WI38 (cell line): ENCODE measurements around the gene KIF3B.

Experiments used
- H3K4me3 ChIP-seq: 2 replicates; pipeline ENCODE4 v1.5.1; 2011; ENCODE audit warnings: low read depth, mild to moderate bottlenecking, control low read depth, low read length
- TF ChIP-seq, protein P1 (sequence below): IDR thresholded peaks from 2 replicates; pipeline ENCODE4 v1.5.1; 2012; ENCODE audit warnings: low read depth, mild to moderate bottlenecking, control low read depth, low read length

KIF3B gene

DNA sequence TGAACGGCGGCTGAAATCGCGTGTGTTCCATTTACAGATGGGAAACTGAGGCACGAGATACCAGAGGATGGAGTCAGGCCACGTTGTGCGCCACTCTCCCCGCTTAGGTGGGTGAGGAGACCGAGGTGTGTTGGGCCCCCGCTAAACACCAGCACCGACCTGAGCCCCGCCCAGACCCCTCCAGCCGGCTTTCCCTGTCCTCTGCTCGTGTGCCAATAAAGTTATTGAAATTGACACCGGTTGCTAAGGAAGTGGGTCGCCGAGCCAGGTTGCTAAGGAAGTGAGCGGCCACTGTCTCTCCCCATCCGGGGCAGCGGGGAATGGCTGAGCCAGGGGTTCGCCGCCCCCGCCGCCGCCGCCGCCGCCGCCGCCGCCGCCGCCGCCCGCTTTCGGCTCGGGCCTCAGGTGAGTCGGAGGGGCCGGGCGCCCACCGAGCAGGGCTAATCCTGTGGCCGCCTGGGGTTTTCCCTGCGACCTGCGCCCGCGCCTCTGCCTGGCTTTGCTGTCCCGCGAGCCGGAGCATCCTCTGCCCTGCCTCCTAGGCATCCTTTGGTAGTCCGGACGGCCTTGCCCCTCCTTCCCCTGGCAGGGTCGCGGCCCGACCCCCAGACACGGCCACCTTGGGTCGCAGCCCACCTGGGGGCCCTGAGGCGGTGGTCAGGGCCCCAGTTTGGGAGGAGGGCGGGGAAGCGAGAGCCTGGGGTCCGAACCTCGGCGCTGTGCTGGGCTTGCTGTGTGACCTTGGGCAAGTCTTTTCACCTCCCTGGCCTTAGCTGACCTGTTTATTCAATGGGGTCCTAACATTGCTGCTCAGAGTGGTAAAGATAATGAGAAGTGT lies at the start of gene KIF3B:
Gene KIF3B, plus strand, starts transcription at position 291 of the 838 bp plus-strand sequence. CDS start 32,127 bp downstream, outside the sequence.
- TF ChIP-seq, protein P1, sequence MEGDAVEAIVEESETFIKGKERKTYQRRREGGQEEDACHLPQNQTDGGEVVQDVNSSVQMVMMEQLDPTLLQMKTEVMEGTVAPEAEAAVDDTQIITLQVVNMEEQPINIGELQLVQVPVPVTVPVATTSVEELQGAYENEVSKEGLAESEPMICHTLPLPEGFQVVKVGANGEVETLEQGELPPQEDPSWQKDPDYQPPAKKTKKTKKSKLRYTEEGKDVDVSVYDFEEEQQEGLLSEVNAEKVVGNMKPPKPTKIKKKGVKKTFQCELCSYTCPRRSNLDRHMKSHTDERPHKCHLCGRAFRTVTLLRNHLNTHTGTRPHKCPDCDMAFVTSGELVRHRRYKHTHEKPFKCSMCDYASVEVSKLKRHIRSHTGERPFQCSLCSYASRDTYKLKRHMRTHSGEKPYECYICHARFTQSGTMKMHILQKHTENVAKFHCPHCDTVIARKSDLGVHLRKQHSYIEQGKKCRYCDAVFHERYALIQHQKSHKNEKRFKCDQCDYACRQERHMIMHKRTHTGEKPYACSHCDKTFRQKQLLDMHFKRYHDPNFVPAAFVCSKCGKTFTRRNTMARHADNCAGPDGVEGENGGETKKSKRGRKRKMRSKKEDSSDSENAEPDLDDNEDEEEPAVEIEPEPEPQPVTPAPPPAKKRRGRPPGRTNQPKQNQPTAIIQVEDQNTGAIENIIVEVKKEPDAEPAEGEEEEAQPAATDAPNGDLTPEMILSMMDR = no peak
- H3K4me3 ChIP-seq = peak within 1 kb of the TSS; percentile 93

DNA sequence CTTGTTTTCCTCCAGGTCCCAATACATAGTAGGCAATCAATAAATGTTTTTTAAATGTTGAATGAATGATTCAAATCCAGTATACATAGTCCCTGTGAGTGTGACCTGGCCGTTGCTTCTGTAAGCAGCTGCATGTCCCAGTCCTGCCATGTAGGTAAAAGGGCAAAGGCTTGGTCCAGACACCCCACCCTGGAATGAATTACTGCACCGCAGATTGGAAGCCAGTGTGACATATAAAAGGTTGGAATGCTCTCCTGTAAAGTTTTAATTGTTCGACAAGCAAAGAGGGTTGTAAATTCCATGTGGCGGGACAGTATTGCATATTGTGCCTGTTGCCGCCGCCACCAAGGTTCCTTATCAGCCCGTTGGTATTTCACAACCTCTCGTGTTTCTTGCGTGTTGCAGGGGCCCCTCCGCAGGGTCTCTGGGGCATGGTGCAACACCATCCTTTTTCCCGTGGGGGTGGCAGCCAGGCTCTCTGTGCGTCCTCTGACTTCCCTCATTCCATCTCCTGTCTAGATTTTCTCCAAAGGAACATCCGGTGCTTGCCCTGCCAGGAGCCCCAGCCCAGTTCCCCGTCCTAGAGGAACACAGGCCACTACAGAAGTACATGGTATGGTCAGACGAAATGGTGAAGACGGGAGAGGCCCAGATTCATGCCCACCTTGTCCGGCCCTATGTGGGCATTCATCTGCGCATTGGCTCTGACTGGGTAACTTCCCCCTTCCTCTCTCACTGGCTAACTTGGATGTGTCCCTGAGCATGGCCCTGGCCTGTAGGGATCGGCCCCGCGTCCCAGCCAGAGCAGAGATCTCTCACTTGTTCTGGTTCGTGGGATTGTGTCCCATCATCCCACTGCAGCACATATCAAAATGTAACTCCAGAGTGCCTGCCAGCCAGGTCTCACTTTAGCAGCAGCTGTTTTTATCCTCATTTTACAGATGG lies 49.4 kb upstream of the KIF3B start:
- H3K4me3 ChIP-seq = no peak overlapping the region
- TF ChIP-seq, protein P1 = no peak

GRCh38 chr20:32229251-32229747 lies 48.2 kb upstream of the KIF3B start:
- H3K4me3 ChIP-seq = no peak overlapping the region
- TF ChIP-seq, protein P1 = no peak

DNA sequence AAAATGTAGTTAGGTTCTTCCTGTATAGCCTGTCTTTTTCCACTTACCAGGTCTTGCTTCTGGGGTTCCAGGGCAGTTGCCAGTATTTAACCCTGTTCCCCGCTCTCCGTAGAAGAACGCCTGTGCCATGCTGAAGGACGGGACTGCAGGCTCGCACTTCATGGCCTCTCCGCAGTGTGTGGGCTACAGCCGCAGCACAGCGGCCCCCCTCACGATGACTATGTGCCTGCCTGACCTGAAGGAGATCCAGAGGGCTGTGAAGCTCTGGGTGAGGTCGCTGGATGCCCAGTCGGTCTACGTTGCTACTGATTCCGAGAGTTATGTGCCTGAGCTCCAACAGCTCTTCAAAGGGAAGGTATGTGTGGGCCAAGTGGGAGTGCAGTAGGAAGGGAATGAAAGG lies 46.7 kb upstream of the KIF3B start:
- no peak overlapping the region for H3K4me3 ChIP-seq
- TF ChIP-seq, protein P1 = no peak

DNA sequence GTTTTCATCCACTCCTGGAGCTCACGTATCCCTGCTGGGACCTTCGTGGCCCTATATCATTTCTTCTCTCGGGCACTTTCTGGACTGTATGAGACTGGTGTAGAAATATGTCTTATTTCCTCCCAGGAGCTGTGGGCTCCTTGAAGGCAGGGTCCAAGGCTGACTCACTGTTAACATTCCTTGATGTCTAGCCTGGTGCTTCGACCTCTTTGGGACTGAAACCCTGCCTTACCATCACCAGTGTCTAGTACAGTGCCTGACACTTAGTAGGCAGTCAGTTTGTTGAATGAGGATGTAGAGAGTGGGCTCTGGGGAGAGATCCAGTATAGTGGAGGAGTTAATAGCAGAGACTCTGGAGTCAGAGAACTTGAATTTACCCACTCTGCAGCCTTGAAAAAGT lies 46.2 kb upstream of the KIF3B start:
- no peak overlapping the region for H3K4me3 ChIP-seq
- TF ChIP-seq, protein P1 = no peak

DNA sequence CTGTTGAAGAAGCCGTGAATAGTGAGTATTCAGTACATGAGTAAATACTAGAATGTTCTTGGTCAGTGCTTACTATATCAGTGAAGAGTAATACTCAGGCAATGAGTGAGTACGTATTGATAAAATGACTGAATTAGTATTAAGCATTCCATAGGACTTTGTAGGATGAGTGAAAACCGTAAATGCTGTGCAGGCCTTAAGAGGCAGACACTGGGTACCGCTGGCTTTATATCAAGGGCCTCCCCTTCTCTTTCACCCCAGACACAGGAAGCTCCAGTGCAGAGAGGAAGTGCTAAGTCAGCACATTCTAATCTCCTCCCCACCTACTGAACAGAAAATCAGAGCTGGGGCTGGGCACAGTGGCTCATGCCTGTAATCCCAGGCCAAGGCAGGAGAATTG lies 45.6 kb upstream of the KIF3B start:
- no peak overlapping the region for H3K4me3 ChIP-seq
- TF ChIP-seq, protein P1 = no peak
